ENCODE results near the gene NKAIN4. TPM values are rescaled to one million over a fixed set of nuclear protein-coding genes. Genes with fewer than 3 reads are reported as not detected.

Gene NKAIN4
- total and polyA plus RNA-seq, 2 experiments from 2014 or later = 13.5 to 21.0 TPM

DNA sequence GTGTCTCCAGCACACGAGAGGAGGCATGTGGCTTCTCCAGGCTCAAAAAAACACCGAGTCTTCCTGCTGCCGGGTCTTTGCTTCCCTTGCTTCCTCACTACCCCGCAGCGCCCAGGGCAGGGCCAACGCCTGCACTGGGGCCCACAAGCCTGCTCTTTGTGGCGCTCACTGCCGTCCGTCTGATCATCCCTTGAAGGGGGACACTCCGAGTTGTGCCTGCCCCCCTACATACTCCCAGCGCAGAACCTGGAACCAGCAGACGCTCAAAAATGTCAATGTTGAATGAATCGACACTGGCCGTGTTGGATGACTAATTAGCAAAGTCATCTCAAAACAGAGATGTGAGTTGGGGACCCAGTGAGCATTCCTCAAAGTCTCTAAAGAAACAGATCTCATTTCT lies 10.3 kb upstream of the NKAIN4 start:
- WGBS (ENCODE audit: low lambda C conversion rate, missing lambda C conversion rate) = 72% methylated on average over 14 of the region's 14 CpGs
- H3K36me3 ChIP-seq (replicated peaks; ENCODE audit: insufficient read depth, low read depth) = no peaks in the 10 kb centered on the region
- H3K4me1 ChIP-seq (ENCODE audit: insufficient read depth) = peaks cover 35% of the 10 kb centered on the region
- no peaks in the 10 kb centered on the region for H3K79me2 ChIP-seq
- TF ChIP-seq, protein P1, sequence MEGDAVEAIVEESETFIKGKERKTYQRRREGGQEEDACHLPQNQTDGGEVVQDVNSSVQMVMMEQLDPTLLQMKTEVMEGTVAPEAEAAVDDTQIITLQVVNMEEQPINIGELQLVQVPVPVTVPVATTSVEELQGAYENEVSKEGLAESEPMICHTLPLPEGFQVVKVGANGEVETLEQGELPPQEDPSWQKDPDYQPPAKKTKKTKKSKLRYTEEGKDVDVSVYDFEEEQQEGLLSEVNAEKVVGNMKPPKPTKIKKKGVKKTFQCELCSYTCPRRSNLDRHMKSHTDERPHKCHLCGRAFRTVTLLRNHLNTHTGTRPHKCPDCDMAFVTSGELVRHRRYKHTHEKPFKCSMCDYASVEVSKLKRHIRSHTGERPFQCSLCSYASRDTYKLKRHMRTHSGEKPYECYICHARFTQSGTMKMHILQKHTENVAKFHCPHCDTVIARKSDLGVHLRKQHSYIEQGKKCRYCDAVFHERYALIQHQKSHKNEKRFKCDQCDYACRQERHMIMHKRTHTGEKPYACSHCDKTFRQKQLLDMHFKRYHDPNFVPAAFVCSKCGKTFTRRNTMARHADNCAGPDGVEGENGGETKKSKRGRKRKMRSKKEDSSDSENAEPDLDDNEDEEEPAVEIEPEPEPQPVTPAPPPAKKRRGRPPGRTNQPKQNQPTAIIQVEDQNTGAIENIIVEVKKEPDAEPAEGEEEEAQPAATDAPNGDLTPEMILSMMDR (IDR thresholded peaks at IDR 0.05; ENCODE audit: poor library complexity) = no peak
- no peak for TF ChIP-seq EZH2phosphoT487 (IDR thresholded peaks at IDR 0.05; ENCODE audit: low read depth, severe bottlenecking, unreplicated experiment)
- TF ChIP-seq EZH2 (IDR thresholded peaks at IDR 0.05; ENCODE audit: borderline replicate concordance) = no peak
- H4K20me1 ChIP-seq (ENCODE audit: insufficient read depth, poor library complexity, severe bottlenecking) = no peaks in the 10 kb centered on the region
- no peaks in the 10 kb centered on the region for H3K9me3 ChIP-seq (ENCODE audit: low read depth)
- H3K4me3 ChIP-seq = no peak overlapping the region
- H2AFZ ChIP-seq = no peak overlapping the region
- DNase-seq (ENCODE audit: low spot score) = no peak
- H3K27me3 ChIP-seq = no peaks in the 10 kb centered on the region
- no peak overlapping the region for H3K4me2 ChIP-seq
- no peaks in the 10 kb centered on the region for H3K9me2 ChIP-seq (replicated peaks; ENCODE audit: insufficient read depth)
- H3K27ac ChIP-seq = no peak overlapping the region

DNA sequence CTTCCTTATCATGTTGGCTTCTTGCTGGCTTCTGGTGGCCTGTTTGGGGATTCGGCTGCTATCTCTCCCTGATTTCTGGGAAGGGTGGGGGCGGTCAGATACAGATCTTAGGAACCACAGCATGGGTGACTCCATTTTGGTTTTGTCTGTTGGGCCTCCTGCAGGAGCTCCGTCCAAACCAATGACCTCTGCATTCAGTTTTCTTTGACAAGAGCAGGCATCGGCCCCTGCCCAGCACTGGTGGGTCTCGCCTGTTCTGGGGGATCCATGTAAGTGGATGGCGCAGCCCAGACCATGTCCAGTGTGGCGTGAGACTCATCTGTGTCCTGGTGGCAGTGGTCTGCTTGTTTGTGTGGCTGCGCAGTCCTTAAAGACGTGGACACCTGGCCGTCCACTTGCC lies 9.7 kb upstream of the NKAIN4 start:
- 89% methylated on average over 9 of the region's 10 CpGs for WGBS (ENCODE audit: low lambda C conversion rate, missing lambda C conversion rate)

DNA sequence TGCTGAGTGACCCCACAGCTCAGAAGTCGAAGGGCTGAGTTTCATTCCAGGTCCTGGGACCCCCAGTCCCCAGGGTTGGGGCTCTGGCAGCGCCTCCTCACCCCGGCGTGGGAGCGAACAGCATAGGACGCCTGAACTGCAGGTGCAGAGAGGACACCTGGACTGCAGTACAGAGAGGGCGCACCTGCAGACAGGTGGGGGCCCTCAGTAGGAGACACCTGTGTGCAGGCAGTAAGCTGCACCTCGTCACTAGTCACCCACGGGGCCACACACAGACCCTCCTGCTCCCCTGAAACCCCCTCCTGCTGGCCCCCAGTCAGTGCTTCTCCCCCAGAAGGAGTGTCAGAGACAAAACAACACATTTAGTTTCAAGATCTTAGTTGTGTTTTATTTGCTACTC lies 8.6 kb upstream of the NKAIN4 start:
- WGBS (ENCODE audit: low lambda C conversion rate, missing lambda C conversion rate) = 91% methylated on average over 8 of the region's 9 CpGs
- no peak for DNase-seq (ENCODE audit: low spot score)
- H3K4me1 ChIP-seq (ENCODE audit: insufficient read depth) = peaks cover 44% of the 10 kb centered on the region
- H3K36me3 ChIP-seq (replicated peaks; ENCODE audit: insufficient read depth, low read depth) = no peaks in the 10 kb centered on the region
- H3K9me2 ChIP-seq (replicated peaks; ENCODE audit: insufficient read depth) = no peaks in the 10 kb centered on the region
- no peak overlapping the region for H3K4me3 ChIP-seq
- no peak overlapping the region for H3K27ac ChIP-seq
- H4K20me1 ChIP-seq (ENCODE audit: insufficient read depth, poor library complexity, severe bottlenecking) = no peaks in the 10 kb centered on the region
- H3K79me2 ChIP-seq = no peaks in the 10 kb centered on the region
- TF ChIP-seq, protein P1 (IDR thresholded peaks at IDR 0.05; ENCODE audit: poor library complexity) = no peak
- no peak for TF ChIP-seq EZH2 (IDR thresholded peaks at IDR 0.05; ENCODE audit: borderline replicate concordance)
- TF ChIP-seq EZH2phosphoT487 (IDR thresholded peaks at IDR 0.05; ENCODE audit: low read depth, severe bottlenecking, unreplicated experiment) = no peak
- H3K9me3 ChIP-seq (ENCODE audit: low read depth) = no peaks in the 10 kb centered on the region
- no peak overlapping the region for H3K4me2 ChIP-seq
- H2AFZ ChIP-seq = no peak overlapping the region
- H3K27me3 ChIP-seq = no peaks in the 10 kb centered on the region

More for the DNA sequence above, 9.7 kb upstream of the NKAIN4 start:
- Histone ChIP-seq H2AFZ (no peak overlapping the region), H3K9me3 (ENCODE audit: low read depth) (no peaks in the 10 kb centered on the region), H3K4me3 (no peak overlapping the region), H3K9me2 (replicated peaks; ENCODE audit: insufficient read depth) (no peaks in the 10 kb centered on the region), H3K36me3 (replicated peaks; ENCODE audit: insufficient read depth, low read depth) (no peaks in the 10 kb centered on the region), H3K27me3 (no peaks in the 10 kb centered on the region), H4K20me1 (ENCODE audit: insufficient read depth, poor library complexity, severe bottlenecking) (no peaks in the 10 kb centered on the region), H3K79me2 (no peaks in the 10 kb centered on the region), H3K4me2 (no peak overlapping the region), H3K4me1 (ENCODE audit: insufficient read depth) (peaks cover 41% of the 10 kb centered on the region), H3K27ac (no peak overlapping the region)
- DNase-seq (ENCODE audit: low spot score) = no peak
- no peak for TF ChIP-seq EZH2phosphoT487 (IDR thresholded peaks at IDR 0.05; ENCODE audit: low read depth, severe bottlenecking, unreplicated experiment)
- TF ChIP-seq EZH2 (IDR thresholded peaks at IDR 0.05; ENCODE audit: borderline replicate concordance) = no peak
- TF ChIP-seq, protein P1 (IDR thresholded peaks at IDR 0.05; ENCODE audit: poor library complexity) = no peak
